Endothelial cell of umbilical vein (primary cell): ENCODE data around the gene SLC26A11. TPM values are rescaled to one million over a fixed set of nuclear protein-coding genes. Genes with fewer than 3 reads are reported as not detected.

Source experiments
- BruUV-seq: library from RNA; stranded (reverse); fragments of 400-500 nt; replicated peaks from 2 replicates; lab custom pipeline; 2021; lab: Mats Ljungman, UMichigan
- CTCF ChIA-PET: fragments of 300-600, 350-600 bp; sonication (Branson Sonifier 250); formaldehyde crosslinking; loops from one replicate; lab custom pipeline; 2021; ENCODE audit warnings: antibody characterized with exemption, inconsistent platforms; lab: Charles Lee
- POLR2A ChIA-PET: fragments of 300-600, 350-600 bp; sonication (Branson Sonifier 250); formaldehyde crosslinking; loops from one replicate; lab custom pipeline; 2021; ENCODE audit warnings: antibody characterized with exemption, inconsistent platforms; lab: Charles Lee
- DNase-seq: peaks from one replicate; pipeline ENCODE4 v3.0.0-alpha.2; 2011; ENCODE audit warnings: low read depth, low spot score
- FAIRE-seq: peaks from 2 replicates; lab custom pipeline; 2011; peaks lifted over from hg19 to GRCh38; lab: Jason Lieb, UNC
- H2AFZ ChIP-seq: 2 replicates; pipeline ENCODE4 v1.6.0; 2012; ENCODE audit warnings: low read depth, low read length, control low read depth, inconsistent platforms
- H3K27ac ChIP-seq: 2 replicates; pipeline ENCODE4 v1.5.1; 2011; ENCODE audit warnings: low read depth, mild to moderate bottlenecking, control low read depth, low read length, moderate library complexity; ENCODE audit not compliant: insufficient read depth
- H3K27me3 ChIP-seq, 2 experiments: 2 replicates each; pipeline versions ENCODE4 v1.6.0 to v1.6.1; 2011; ENCODE audit warnings: low read length in 2 of 2, mixed read lengths in 1 of 2; ENCODE audit not compliant: control insufficient read depth in 2 of 2, insufficient read depth in 2 of 2
- H3K36me3 ChIP-seq, 2 experiments: 2 replicates in 1 of 2; 3 replicates in 1 of 2; pipeline ENCODE4 v1.5.1; 2011; ENCODE audit warnings: low read length in 2 of 2, mild to moderate bottlenecking in 1 of 2, moderate library complexity in 1 of 2; ENCODE audit not compliant: control insufficient read depth in 2 of 2, insufficient read depth in 2 of 2; ENCODE audit errors: extremely low read depth in 1 of 2
- H3K4me1 ChIP-seq: 3 replicates; pipeline ENCODE4 v1.5.1; 2011; ENCODE audit warnings: mild to moderate bottlenecking, low read length; ENCODE audit not compliant: control insufficient read depth, insufficient read depth; ENCODE audit errors: extremely low read depth
- H3K4me2 ChIP-seq: 2 replicates; pipeline ENCODE4 v1.6.1; 2011; ENCODE audit warnings: low read length, control low read depth, mixed read lengths; ENCODE audit not compliant: insufficient read depth
- H3K4me3 ChIP-seq, 3 experiments: fragments of 200-600 bp in 1 of 3; sonication (generic), shearing (Covaris generic) in 1 of 3; replicated peaks in 1 of 3; 2 replicates each; pipeline ENCODE4 v1.5.1; 2011 to 2016; ENCODE audit warnings: control low read depth in 3 of 3, low read length in 3 of 3, mild to moderate bottlenecking in 2 of 3, inconsistent platforms in 1 of 3, low read depth in 1 of 3, moderate library complexity in 1 of 3; ENCODE audit not compliant: insufficient read depth in 1 of 3
- H3K79me2 ChIP-seq: 2 replicates; pipeline ENCODE4 v1.6.0; 2012; ENCODE audit warnings: low read length, inconsistent platforms; ENCODE audit not compliant: control insufficient read depth, insufficient read depth
- H3K9ac ChIP-seq: replicated peaks from 2 replicates; pipeline ENCODE3; 2011; ENCODE audit warnings: low read length, control low read depth; ENCODE audit not compliant: insufficient read depth; ENCODE audit errors: extremely low read depth
- H3K9me1 ChIP-seq: replicated peaks from 3 replicates; pipeline ENCODE4 v1.6.0; 2011; ENCODE audit warnings: mild to moderate bottlenecking, low read length; ENCODE audit not compliant: control insufficient read depth, insufficient read depth; ENCODE audit errors: extremely low read depth
- H3K9me3 ChIP-seq: replicated peaks from 2 replicates; pipeline ENCODE4 v1.5.1; 2012; ENCODE audit warnings: low read length, inconsistent platforms; ENCODE audit not compliant: control insufficient read depth, insufficient read depth
- H4K20me1 ChIP-seq: replicated peaks from 2 replicates; pipeline ENCODE3; 2011; ENCODE audit warnings: mild to moderate bottlenecking, low read length; ENCODE audit not compliant: control insufficient read depth, insufficient read depth; ENCODE audit errors: extremely low read depth
- CTCF ChIP-seq, 2 donors: IDR thresholded peaks; 1 replicate in 1 of 2; 2 replicates in 1 of 2; pipeline ENCODE4 v1.5.1; 2011; ENCODE audit warnings: low read length in 2 of 2, mild to moderate bottlenecking in 2 of 2, moderate library complexity in 2 of 2, control low read depth in 1 of 2, inconsistent platforms in 1 of 2, low read depth in 1 of 2; ENCODE audit not compliant: insufficient read depth in 1 of 2; ENCODE audit errors: extremely low read depth in 1 of 2
- EZH2 ChIP-seq: IDR thresholded peaks from 2 replicates; pipeline ENCODE4 v1.6.1; 2012; ENCODE audit warnings: borderline replicate concordance, low read depth, mild to moderate bottlenecking, moderate library complexity, low read length, inconsistent platforms; ENCODE audit not compliant: severe bottlenecking
- FOS ChIP-seq: IDR thresholded peaks from 2 replicates; pipeline ENCODE4 v1.6.1; 2011; ENCODE audit warnings: mild to moderate bottlenecking, low read length, moderate library complexity, borderline replicate concordance; ENCODE audit not compliant: insufficient read depth
- GATA2 ChIP-seq: IDR thresholded peaks from 2 replicates; pipeline ENCODE4 v1.7.0; 2011; ENCODE audit warnings: low read depth, mild to moderate bottlenecking, moderate library complexity, mixed read lengths, low read length; ENCODE audit not compliant: insufficient read length, insufficient read depth
- JUN ChIP-seq: IDR thresholded peaks from 2 replicates; pipeline ENCODE4 v1.6.1; 2011; ENCODE audit warnings: borderline replicate concordance, low read depth; ENCODE audit not compliant: insufficient read length, insufficient read depth
- MAX ChIP-seq: IDR thresholded peaks from 2 replicates; pipeline ENCODE4 v1.6.1; 2011; ENCODE audit not compliant: insufficient read depth, insufficient read length
- MYC ChIP-seq: IDR thresholded peaks from one replicate; pipeline ENCODE4 v1.6.1; 2011; ENCODE audit warnings: mild to moderate bottlenecking, low read depth, low read length
- POLR2A ChIP-seq: IDR thresholded peaks from 2 replicates; pipeline ENCODE4 v1.6.1; 2012; ENCODE audit warnings: low read depth, mild to moderate bottlenecking, control low read depth, low read length
- POLR2AphosphoS5 ChIP-seq: IDR thresholded peaks from 2 replicates; pipeline ENCODE4 v1.6.1; 2012; ENCODE audit warnings: low read depth, mild to moderate bottlenecking, control low read depth, low read length, moderate library complexity; ENCODE audit not compliant: insufficient read depth
- dilution Hi-C: fragments of 300-500 bp; cut with MboI; formaldehyde crosslinking; loops from one replicate; pipeline ENCODE4 v1.15.0; 2019; ENCODE audit warnings: low sequenced_read_pairs; ENCODE audit not compliant: extremely low pct_ligation_motif_present
- intact Hi-C: fragments of 100-400 bp; cut with micrococcal nuclease; formaldehyde crosslinking; loops from one replicate; pipeline ENCODE4 v1.10.0; 2022
- polyA plus RNA-seq, 4 experiments: library from polyadenylated mRNA; depleted of rRNA in 3 of 4; stranded (reverse) in 3 of 4; unstranded in 1 of 4; fragments of >200 nt; gene quantifications; 2 replicates each; pipeline versions ENCODE4 v1.2.1 to v1.2.3, GENCODE V29; 2011 to 2012; ENCODE audit warnings: missing spikeins in 1 of 4
- total RNA-seq: library from RNA; stranded (reverse); gene quantifications from 2 replicates; pipeline ENCODE4 v1.2.3, GENCODE V29; 2021

SLC26A11 gene
- total and polyA plus RNA-seq, 2 donors (not counting 3 experiments of a cell fraction or from before 2014, with no cell fraction given): 25.2 to 33.0 TPM

- H3K79me2 ChIP-seq: no peaks in the 10 kb centered on the region
- no peak for TF ChIP-seq POLR2A
- TF ChIP-seq POLR2AphosphoS5: no peak
- no peak for TF ChIP-seq MYC
- TF ChIP-seq JUN: no peak
- no peak for TF ChIP-seq GATA2
- no peak for TF ChIP-seq MAX
- no peak for TF ChIP-seq FOS
- no peak for TF ChIP-seq EZH2
- TF ChIP-seq CTCF (IDR thresholded peaks at IDR 0.05; ENCODE audit: extremely low read depth in 1 of 2, insufficient read depth in 1 of 2, low read depth in 1 of 2, low read length in 2 of 2): no peak
- H3K27ac ChIP-seq: no peak overlapping the region
- peaks cover 2 to 18% of the 10 kb centered on the region in 2 experiments for H3K36me3 ChIP-seq
- no peaks in the 10 kb centered on the region for H3K27me3 ChIP-seq
- ChIA-PET POLR2A (no interaction called here), CTCF (interaction anchor here (2.0 kb wide), 1 partner anchor 88 kb away, joined by 12 read pairs; no protein-coding TSS in a partner anchor)
- H3K4me2 ChIP-seq: no peak overlapping the region
- H3K4me3 ChIP-seq: no peak overlapping the region
- H3K9me1 ChIP-seq: no peaks in the 10 kb centered on the region
- H3K9me3 ChIP-seq: no peaks in the 10 kb centered on the region
- no peak for DNase-seq
- no peak overlapping the region for H3K9ac ChIP-seq
- dilution Hi-C loops (no loop called here), intact Hi-C loops (no loop called here)
- no peak overlapping the region for H2AFZ ChIP-seq
- H3K4me1 ChIP-seq: no peaks in the 10 kb centered on the region
- FAIRE-seq: no peak
- no peaks in the 10 kb centered on the region for H4K20me1 ChIP-seq
- BruUV-seq: no TSS peak
These were observed 64.4 kb downstream of the SLC26A11 start for GRCh38 chr17:80284631-80285030.
